Astrocyte (in vitro differentiated cells and primary cell): Measurements from ENCODE around the gene WIPI1.

Experiments used
- EZH2 ChIP-seq: IDR thresholded peaks from 2 replicates; pipeline ENCODE4 v1.6.1; 2012; ENCODE audit warnings: mild to moderate bottlenecking, low read length, inconsistent platforms; ENCODE audit not compliant: insufficient read depth
- TF ChIP-seq, protein P1 (sequence below): IDR thresholded peaks from 2 replicates; pipeline ENCODE4 v1.5.1; 2011; ENCODE audit warnings: low read depth, mild to moderate bottlenecking, inconsistent platforms, low read length, moderate library complexity; ENCODE audit not compliant: insufficient read depth

DNA sequence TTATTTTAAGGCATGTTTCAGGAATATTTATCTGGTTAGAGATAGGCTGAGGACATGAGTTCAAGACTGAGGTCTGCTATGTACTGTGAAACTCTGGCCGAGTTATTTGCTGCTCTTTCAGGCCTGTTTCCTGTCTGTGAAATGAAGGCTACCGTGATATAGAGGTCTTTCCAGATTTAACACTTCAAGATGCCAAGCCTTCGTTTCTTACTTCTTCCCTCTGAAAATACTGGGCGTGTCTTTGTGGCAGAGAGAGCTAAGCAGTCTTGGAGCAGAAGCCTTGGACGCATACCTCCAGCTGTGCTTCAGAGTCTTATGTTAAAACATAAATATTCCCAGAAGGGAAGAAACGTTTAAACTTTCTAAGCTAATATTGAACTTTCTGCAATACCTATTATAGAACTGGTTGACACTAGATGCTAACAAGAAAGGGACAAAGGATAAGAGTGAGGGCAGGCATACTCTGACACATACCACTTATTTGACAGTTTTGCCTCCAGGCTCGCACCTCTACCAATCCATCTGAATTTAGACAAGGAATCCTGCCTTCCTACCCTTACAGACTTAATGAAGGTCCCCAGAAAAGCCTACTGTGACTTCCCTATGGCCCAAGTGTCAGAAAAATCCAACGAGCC lies 17.5 kb downstream of the WIPI1 start:
- TF ChIP-seq, protein P1, sequence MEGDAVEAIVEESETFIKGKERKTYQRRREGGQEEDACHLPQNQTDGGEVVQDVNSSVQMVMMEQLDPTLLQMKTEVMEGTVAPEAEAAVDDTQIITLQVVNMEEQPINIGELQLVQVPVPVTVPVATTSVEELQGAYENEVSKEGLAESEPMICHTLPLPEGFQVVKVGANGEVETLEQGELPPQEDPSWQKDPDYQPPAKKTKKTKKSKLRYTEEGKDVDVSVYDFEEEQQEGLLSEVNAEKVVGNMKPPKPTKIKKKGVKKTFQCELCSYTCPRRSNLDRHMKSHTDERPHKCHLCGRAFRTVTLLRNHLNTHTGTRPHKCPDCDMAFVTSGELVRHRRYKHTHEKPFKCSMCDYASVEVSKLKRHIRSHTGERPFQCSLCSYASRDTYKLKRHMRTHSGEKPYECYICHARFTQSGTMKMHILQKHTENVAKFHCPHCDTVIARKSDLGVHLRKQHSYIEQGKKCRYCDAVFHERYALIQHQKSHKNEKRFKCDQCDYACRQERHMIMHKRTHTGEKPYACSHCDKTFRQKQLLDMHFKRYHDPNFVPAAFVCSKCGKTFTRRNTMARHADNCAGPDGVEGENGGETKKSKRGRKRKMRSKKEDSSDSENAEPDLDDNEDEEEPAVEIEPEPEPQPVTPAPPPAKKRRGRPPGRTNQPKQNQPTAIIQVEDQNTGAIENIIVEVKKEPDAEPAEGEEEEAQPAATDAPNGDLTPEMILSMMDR, result no peak
- TF ChIP-seq EZH2, result no peak
